ENCODE measurements around the gene IFNL1. TPM values are rescaled to one million over a fixed set of nuclear protein-coding genes. Genes with fewer than 3 reads are reported as not detected.

IFNL1 gene
- polyA plus RNA-seq, 4 donors: not detected

GRCh38 chr19:39347332-39348164 is 51.3 kb downstream of the IFNL1 start:
- 85 to 95% (median 94%) methylated on average over 4 of the region's 4 CpGs for WGBS, 3 donors
- no peaks in the 10 kb centered on the region for H3K27me3 ChIP-seq (ENCODE audit: control insufficient read depth in 3 of 3, insufficient read depth in 3 of 3, low read length in 3 of 3)
- FAIRE-seq (no peak), DNase-seq (no peak)
- no peak overlapping the region for H3K27ac ChIP-seq (ENCODE audit: low read depth in 1 of 3, low read length in 2 of 3)
- H3K4me1 ChIP-seq (ENCODE audit: control insufficient read depth in 3 of 3, insufficient read depth in 2 of 3, low read depth in 1 of 3, low read length in 2 of 3): peaks cover 3 to 8% (median 8%) of the 10 kb centered on the region in 3 donors
- H3K4me3 ChIP-seq (ENCODE audit: low read depth in 1 of 3, low read length in 3 of 3): no peak overlapping the region
- H3K36me3 ChIP-seq (ENCODE audit: control insufficient read depth in 3 of 3, insufficient read depth in 2 of 3, low read depth in 1 of 3, low read length in 3 of 3): peaks cover 3 to 22% (median 4%) of the 10 kb centered on the region in 3 donors
- H3K9me3 ChIP-seq (ENCODE audit: control insufficient read depth in 2 of 2, insufficient read depth in 1 of 2, low read depth in 1 of 2, low read length in 1 of 2): no peaks in the 10 kb centered on the region

Other genes starting within 250 kb of the IFNL1 start
- gene ACP7, start 212.0 kb upstream of the IFNL1 start, polyA plus RNA-seq: 1 to 10 TPM in 1 of 4 donors, under 1 TPM in 1, not detected in 2; 0.01 to 2.9 TPM
- gene PAK4, start 170.6 kb upstream of the IFNL1 start, polyA plus RNA-seq: 10 to 100 TPM; 34.6 to 73.4 (median 54.2) TPM
- gene NCCRP1, start 99.4 kb upstream of the IFNL1 start, polyA plus RNA-seq: 1 to 10 TPM in 1 of 4 donors, under 1 TPM in 2, not detected in 1; 0.13 to 1.2 (median 0.45) TPM
- gene SYCN, start 92.1 kb upstream of the IFNL1 start, polyA plus RNA-seq: 1 to 10 TPM in 1 of 4 donors, not detected in 3; 2.7 TPM
- gene IFNL3, start 51.4 kb upstream of the IFNL1 start, polyA plus RNA-seq: not detected
- gene IFNL4, start 47.6 kb upstream of the IFNL1 start, polyA plus RNA-seq: under 1 TPM in 1 of 4 donors, not detected in 3; 0.03 TPM
- gene IFNL2, start 28.0 kb upstream of the IFNL1 start, polyA plus RNA-seq: not detected
- under 1 TPM in 3 of 4 donors, not detected in 1; 0.27 to 0.76 (median 0.71) TPM for gene LRFN1, start 24.5 kb downstream of the IFNL1 start, polyA plus RNA-seq
- gene GMFG, start 39.6 kb downstream of the IFNL1 start, polyA plus RNA-seq: 10 to 100 TPM in 3 of 4 donors, 1 to 10 TPM in 1; 8.1 to 46.2 (median 30.1) TPM
- 10 to 100 TPM; 37.8 to 94.4 (median 56.8) TPM for gene SAMD4B, start 46.0 kb downstream of the IFNL1 start, polyA plus RNA-seq
- 10 to 100 TPM; 32.9 to 42.7 (median 37.9) TPM for gene PAF1, start 94.7 kb downstream of the IFNL1 start, polyA plus RNA-seq
- gene MED29, start 95.0 kb downstream of the IFNL1 start, polyA plus RNA-seq: 10 to 100 TPM; 20.3 to 29.3 (median 23.7) TPM
- gene ZFP36, start 110.4 kb downstream of the IFNL1 start, polyA plus RNA-seq: 100 to 1,000 TPM; 104 to 365 (median 195) TPM
- gene PLEKHG2, start 116.3 kb downstream of the IFNL1 start, polyA plus RNA-seq: 10 to 100 TPM in 1 of 4 donors, 1 to 10 TPM in 3; 1.9 to 13.2 (median 6.3) TPM
- 1,000 to 10,000 TPM; 1,341 to 3,643 (median 2,485) TPM for gene RPS16, start 139.5 kb downstream of the IFNL1 start, polyA plus RNA-seq
- 100 to 1,000 TPM in 3 of 4 donors, 10 to 100 TPM in 1; 95.5 to 283 (median 163) TPM for gene SUPT5H, start 149.2 kb downstream of the IFNL1 start, polyA plus RNA-seq
- gene TIMM50, start 184.4 kb downstream of the IFNL1 start, polyA plus RNA-seq: 10 to 100 TPM; 33.8 to 62.2 (median 48.4) TPM
- gene DLL3, start 202.5 kb downstream of the IFNL1 start, polyA plus RNA-seq: under 1 TPM in 2 of 4 donors, not detected in 2; 0.15 to 0.40 TPM
- gene SELENOV, start 218.7 kb downstream of the IFNL1 start, polyA plus RNA-seq: under 1 TPM in 1 of 4 donors, not detected in 3; 0.32 TPM
- 1 to 10 TPM in 1 of 4 donors, under 1 TPM in 2, not detected in 1; 0.81 to 2.0 (median 0.99) TPM for gene EID2B, start 236.4 kb downstream of the IFNL1 start, polyA plus RNA-seq
- 10 to 100 TPM in 3 of 4 donors, 1 to 10 TPM in 1; 9.9 to 13.4 (median 11.9) TPM for gene EID2, start 243.8 kb downstream of the IFNL1 start, polyA plus RNA-seq

Data from small intestine (tissue), 7 donors.